K562 (cell line): ENCODE data around the gene ZNF174. TPM values are rescaled to one million over a fixed set of nuclear protein-coding genes. Genes with fewer than 3 reads are reported as not detected.

ENCODE experiments used
- BMI1 ChIP-seq: fragments of 150-350 bp; IDR thresholded peaks from 2 replicates; pipeline ENCODE4 v1.6.1; 2014; ENCODE audit warnings: low read length
- CREM ChIP-seq: IDR thresholded peaks from 2 replicates; pipeline ENCODE4 v1.6.1; 2014; ENCODE audit warnings: antibody characterized with exemption, low read depth
- EHMT2 ChIP-seq: fragments of 450-650 bp; IDR thresholded peaks from 2 replicates; pipeline ENCODE4 v1.6.1; 2018; ENCODE audit warnings: antibody characterized with exemption
- ELF1 ChIP-seq: fragments of 200-800 bp; sonication (Bioruptor generic); IDR thresholded peaks from 2 replicates; pipeline ENCODE4 v1.6.1; 2016; ENCODE audit warnings: missing genetic modification characterization, missing compliant biosample characterization
- ETS2 ChIP-seq: IDR thresholded peaks from 2 replicates; pipeline ENCODE4 v1.6.1; 2016; ENCODE audit warnings: borderline replicate concordance, missing genetic modification characterization, mild to moderate bottlenecking, moderate library complexity, missing compliant biosample characterization; ENCODE audit not compliant: poor library complexity, severe bottlenecking
- ETV5 ChIP-seq: sonication (generic); formaldehyde crosslinking; IDR thresholded peaks from 2 replicates; pipeline ENCODE4 v1.4.0; 2020; ENCODE audit warnings: low read depth, mild to moderate bottlenecking, missing genetic modification reagents
- IFI16 ChIP-seq: fragments of 250-450 bp; sonication (Bioruptor Pico); IDR thresholded peaks from 2 replicates; pipeline ENCODE4 v2.1.2; 2022; ENCODE audit warnings: mild to moderate bottlenecking, inconsistent platforms
- IRF2 ChIP-seq: sonication (generic); formaldehyde crosslinking; IDR thresholded peaks from 2 replicates; pipeline ENCODE4 v1.8.1; 2022; ENCODE audit warnings: mild to moderate bottlenecking, missing genetic modification reagents
- NFE2 ChIP-seq: IDR thresholded peaks from 2 replicates; pipeline ENCODE4 v1.6.1; 2014; ENCODE audit warnings: antibody characterized with exemption, low read depth
- NR2C1 ChIP-seq, 2 experiments: fragments of 450-650 bp; IDR thresholded peaks; 2 replicates each; pipeline ENCODE4 v1.6.1; 2017; ENCODE audit warnings: mild to moderate bottlenecking in 2 of 2, antibody characterized with exemption in 1 of 2, inconsistent platforms in 1 of 2, missing compliant biosample characterization in 1 of 2, missing genetic modification characterization in 1 of 2
- RBFOX2 ChIP-seq: fragments of 200-400 bp; formaldehyde crosslinking; IDR thresholded peaks from 2 replicates; pipeline ENCODE4 v1.6.1; 2017; ENCODE audit warnings: low read depth, mild to moderate bottlenecking, low read length, moderate library complexity
- RFX7 ChIP-seq: fragments of 250-450 bp; sonication (Bioruptor Pico); IDR thresholded peaks from 2 replicates; pipeline ENCODE4 v1.5.1; 2021; ENCODE audit warnings: mild to moderate bottlenecking
- SREBF2 ChIP-seq: sonication (generic); formaldehyde crosslinking; IDR thresholded peaks from 2 replicates; pipeline ENCODE4 v1.4.0; 2020; ENCODE audit warnings: mild to moderate bottlenecking, missing genetic modification reagents
- USF1 ChIP-seq: sonication (generic); formaldehyde crosslinking; IDR thresholded peaks from 2 replicates; pipeline ENCODE4 v1.9.0; 2022; ENCODE audit warnings: mild to moderate bottlenecking, missing genetic modification reagents
- ZBTB12 ChIP-seq: fragments of 250-450 bp; sonication (Bioruptor Pico); IDR thresholded peaks from 2 replicates; pipeline ENCODE4 v1.4.0; 2020
- ZNF143 ChIP-seq: sonication (generic); formaldehyde crosslinking; IDR thresholded peaks from 2 replicates; pipeline ENCODE4 v1.9.0; 2022; ENCODE audit warnings: mild to moderate bottlenecking, missing genetic modification reagents
- ZNF224 ChIP-seq: sonication (generic); formaldehyde crosslinking; IDR thresholded peaks from 2 replicates; pipeline ENCODE4 v1.8.0; 2022; ENCODE audit warnings: mild to moderate bottlenecking, missing genetic modification reagents
- ZNF280A ChIP-seq: fragments of 450-650 bp; IDR thresholded peaks from 2 replicates; pipeline ENCODE4 v1.6.1; 2018; ENCODE audit warnings: mild to moderate bottlenecking, low read depth; ENCODE audit not compliant: partially characterized antibody
- ZNF79 ChIP-seq: fragments of 250-450 bp; sonication (Bioruptor Pico); IDR thresholded peaks from 2 replicates; pipeline ENCODE4 v1.4.0; 2020; ENCODE audit warnings: low read depth, mild to moderate bottlenecking, moderate library complexity
- polyA plus RNA-seq, 8 experiments: library from polyadenylated mRNA; depleted of rRNA in 4 of 8; stranded (reverse) in 5 of 8; unstranded in 3 of 8; fragments of >200 nt; fragmentation: Nextera tagmentation in 2 of 8; fragmentation: Illumina TruSeq in 1 of 8; extraction: Ambion mirVana in 2 of 8; extraction: Trizol in 1 of 8; gene quantifications; 2 replicates each; pipeline versions ENCODE4 v1.2.1 to v1.2.3, GENCODE V29; 2011 to 2014; ENCODE audit warnings: inconsistent platforms in 1 of 8, missing spikeins in 1 of 8
- total RNA-seq, 7 experiments: library from RNA; depleted of rRNA in 6 of 7; stranded (reverse); fragments of >200 nt in 6 of 7; fragmentation: Illumina TruSeq in 2 of 7; extraction: Trizol in 2 of 7; gene quantifications; 2 replicates each; pipeline versions ENCODE4 v1.2.1 to v1.2.3, GENCODE V29; 2011 to 2021; ENCODE audit warnings: low replicate concordance in 1 of 7
- TF ChIP-seq, protein P1 (sequence below): sonication (generic); formaldehyde crosslinking; IDR thresholded peaks from 2 replicates; pipeline ENCODE4 v1.8.0; 2022; ENCODE audit warnings: mild to moderate bottlenecking, missing genetic modification reagents

The ZNF174 gene
- total and polyA plus RNA-seq, 9 of the 15 experiments (the other 6 are each of a cell fraction or from before 2014, with no cell fraction given), result 5.1 to 19.1 (median 12.5) TPM

GRCh38 chr16:3431779-3432219 is 30.8 kb downstream of the ZNF174 start (continued):
- TF ChIP-seq ZNF224 (CRISPR knock-in tag), result no peak
- TF ChIP-seq NFE2, result 0 out of 2 replicates have a peak, but pooled peaks have one; percentile 8
- peak; percentile 63; the same call in 1 of the 2 replicates for TF ChIP-seq NR2C1 (IDR thresholded peaks at IDR 0.05)
- TF ChIP-seq NR2C1 (tag; IDR thresholded peaks at IDR 0.05), result no peak
- peak; percentile 65 for TF ChIP-seq ZNF143
- no peak for TF ChIP-seq SREBF2 (CRISPR knock-in tag)
- TF ChIP-seq ZNF280A, result no peak
- TF ChIP-seq IRF2 (CRISPR knock-in tag), result no peak
- TF ChIP-seq ETS2 (tag), result no peak
- 0 out of 2 replicates have a peak, but pooled peaks have one; percentile 27 for TF ChIP-seq CREM
- TF ChIP-seq RBFOX2, result peak; percentile 44; the same call in 1 of the 2 replicates
- no peak for TF ChIP-seq IFI16 (CRISPR knock-in tag)
- peak; percentile 46; the same call in 1 of the 2 replicates for TF ChIP-seq ELF1 (tag)
- TF ChIP-seq USF1 (CRISPR knock-in tag), result peak; percentile 43; the same call in 1 of the 2 replicates
- TF ChIP-seq ZBTB12, result no peak
- no peak for TF ChIP-seq BMI1
- TF ChIP-seq, protein P1, sequence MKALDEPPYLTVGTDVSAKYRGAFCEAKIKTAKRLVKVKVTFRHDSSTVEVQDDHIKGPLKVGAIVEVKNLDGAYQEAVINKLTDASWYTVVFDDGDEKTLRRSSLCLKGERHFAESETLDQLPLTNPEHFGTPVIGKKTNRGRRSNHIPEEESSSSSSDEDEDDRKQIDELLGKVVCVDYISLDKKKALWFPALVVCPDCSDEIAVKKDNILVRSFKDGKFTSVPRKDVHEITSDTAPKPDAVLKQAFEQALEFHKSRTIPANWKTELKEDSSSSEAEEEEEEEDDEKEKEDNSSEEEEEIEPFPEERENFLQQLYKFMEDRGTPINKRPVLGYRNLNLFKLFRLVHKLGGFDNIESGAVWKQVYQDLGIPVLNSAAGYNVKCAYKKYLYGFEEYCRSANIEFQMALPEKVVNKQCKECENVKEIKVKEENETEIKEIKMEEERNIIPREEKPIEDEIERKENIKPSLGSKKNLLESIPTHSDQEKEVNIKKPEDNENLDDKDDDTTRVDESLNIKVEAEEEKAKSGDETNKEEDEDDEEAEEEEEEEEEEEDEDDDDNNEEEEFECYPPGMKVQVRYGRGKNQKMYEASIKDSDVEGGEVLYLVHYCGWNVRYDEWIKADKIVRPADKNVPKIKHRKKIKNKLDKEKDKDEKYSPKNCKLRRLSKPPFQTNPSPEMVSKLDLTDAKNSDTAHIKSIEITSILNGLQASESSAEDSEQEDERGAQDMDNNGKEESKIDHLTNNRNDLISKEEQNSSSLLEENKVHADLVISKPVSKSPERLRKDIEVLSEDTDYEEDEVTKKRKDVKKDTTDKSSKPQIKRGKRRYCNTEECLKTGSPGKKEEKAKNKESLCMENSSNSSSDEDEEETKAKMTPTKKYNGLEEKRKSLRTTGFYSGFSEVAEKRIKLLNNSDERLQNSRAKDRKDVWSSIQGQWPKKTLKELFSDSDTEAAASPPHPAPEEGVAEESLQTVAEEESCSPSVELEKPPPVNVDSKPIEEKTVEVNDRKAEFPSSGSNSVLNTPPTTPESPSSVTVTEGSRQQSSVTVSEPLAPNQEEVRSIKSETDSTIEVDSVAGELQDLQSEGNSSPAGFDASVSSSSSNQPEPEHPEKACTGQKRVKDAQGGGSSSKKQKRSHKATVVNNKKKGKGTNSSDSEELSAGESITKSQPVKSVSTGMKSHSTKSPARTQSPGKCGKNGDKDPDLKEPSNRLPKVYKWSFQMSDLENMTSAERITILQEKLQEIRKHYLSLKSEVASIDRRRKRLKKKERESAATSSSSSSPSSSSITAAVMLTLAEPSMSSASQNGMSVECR (CRISPR knock-in tag), result 0 out of 2 replicates have a peak, but pooled peaks have one; percentile 41
- peak; percentile 46; the same call in 1 of the 2 replicates for TF ChIP-seq ETV5 (CRISPR knock-in tag)
- TF ChIP-seq RFX7 (CRISPR knock-in tag), result no peak
- no peak for TF ChIP-seq ZNF79 (CRISPR knock-in tag)
- TF ChIP-seq EHMT2, result peak; percentile 89
